GM12873 (cell line): ENCODE measurements around the gene GPR33.

Experiments
- TF ChIP-seq, protein P1 (sequence below): IDR thresholded peaks from 2 replicates; pipeline ENCODE4 v1.5.1; 2012; ENCODE audit warnings: low read depth, mild to moderate bottlenecking, moderate library complexity, low read length, control low read depth; ENCODE audit not compliant: insufficient read depth; ENCODE audit errors: missing control alignments

The GPR33 gene

DNA sequence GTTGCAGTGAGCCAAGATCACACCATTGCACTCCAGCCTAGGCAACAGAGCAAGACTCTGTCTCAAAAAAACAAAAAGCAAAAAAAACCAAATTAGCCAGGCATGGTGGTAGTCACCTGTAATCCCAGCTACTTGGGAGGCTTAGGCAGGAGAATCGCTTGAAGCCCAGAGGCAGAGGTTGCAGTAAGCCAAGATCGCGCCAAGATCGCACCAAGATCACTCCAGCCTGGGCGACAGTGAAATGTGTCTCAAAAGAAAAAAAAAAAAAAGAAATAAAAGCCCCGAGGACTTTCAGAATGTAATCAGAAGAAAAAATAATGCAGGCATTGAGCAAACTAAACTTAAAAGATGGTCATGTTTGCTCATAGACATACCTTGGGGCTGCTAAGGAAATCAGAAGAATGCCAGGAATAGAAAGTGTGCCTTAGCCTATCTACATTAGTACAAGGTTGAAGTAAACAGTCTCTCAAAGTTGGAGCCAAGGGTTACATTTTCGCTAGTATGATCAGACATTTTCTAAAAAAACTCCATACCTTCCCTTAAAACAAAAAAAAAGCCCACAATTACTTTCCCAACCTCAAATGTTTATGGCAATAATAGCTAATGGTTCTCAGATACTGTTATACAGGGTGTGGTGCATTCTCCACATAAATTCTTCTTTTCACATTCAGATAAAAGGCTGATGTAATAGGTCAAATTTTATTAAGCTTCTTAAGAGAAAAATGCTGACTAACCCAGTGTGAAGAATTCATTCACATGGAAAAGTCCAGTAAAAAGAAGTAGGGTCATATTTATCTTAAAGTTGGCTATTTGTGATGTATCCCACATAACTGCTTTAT lies 46.3 kb downstream of the GPR33 start:
- TF ChIP-seq, protein P1, sequence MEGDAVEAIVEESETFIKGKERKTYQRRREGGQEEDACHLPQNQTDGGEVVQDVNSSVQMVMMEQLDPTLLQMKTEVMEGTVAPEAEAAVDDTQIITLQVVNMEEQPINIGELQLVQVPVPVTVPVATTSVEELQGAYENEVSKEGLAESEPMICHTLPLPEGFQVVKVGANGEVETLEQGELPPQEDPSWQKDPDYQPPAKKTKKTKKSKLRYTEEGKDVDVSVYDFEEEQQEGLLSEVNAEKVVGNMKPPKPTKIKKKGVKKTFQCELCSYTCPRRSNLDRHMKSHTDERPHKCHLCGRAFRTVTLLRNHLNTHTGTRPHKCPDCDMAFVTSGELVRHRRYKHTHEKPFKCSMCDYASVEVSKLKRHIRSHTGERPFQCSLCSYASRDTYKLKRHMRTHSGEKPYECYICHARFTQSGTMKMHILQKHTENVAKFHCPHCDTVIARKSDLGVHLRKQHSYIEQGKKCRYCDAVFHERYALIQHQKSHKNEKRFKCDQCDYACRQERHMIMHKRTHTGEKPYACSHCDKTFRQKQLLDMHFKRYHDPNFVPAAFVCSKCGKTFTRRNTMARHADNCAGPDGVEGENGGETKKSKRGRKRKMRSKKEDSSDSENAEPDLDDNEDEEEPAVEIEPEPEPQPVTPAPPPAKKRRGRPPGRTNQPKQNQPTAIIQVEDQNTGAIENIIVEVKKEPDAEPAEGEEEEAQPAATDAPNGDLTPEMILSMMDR, result no peak

DNA sequence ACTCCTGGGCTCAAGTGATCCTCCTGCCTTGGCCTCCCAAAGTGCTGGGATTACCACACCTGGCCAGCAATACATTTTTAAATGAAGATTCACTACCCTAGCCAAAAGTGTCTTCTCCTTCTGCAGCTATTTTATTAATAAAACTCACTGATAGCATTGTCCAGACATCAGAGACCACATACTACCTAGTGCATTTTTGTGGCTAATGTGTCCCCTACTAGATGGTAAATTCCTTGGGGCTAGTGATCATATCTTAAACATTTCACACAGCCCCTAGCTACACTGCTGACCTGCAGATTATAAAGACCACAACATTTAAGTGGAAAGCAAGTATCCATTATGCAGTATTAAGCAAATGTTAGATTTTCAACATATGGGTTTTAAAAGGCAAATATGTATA lies 47.6 kb downstream of the GPR33 start:
- TF ChIP-seq, protein P1, result no peak

DNA sequence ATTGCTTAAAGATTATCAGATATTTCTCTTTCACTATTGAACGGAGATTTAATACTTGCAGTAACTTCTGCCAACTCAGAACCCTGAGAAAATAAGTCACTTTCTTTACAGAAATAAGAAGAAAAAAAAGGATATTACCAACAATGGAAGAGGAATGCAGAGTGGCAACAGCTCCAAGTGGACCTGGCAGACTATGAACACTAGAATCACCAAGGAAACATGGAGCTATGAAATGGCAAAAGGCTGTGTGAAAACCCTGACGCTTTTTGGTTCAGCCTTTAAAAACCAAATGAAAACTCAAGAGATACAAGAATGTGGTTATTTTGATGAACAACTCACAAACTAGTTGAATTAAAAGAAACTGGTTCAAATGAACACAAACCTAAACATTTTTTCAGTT lies 48.3 kb downstream of the GPR33 start:
- TF ChIP-seq, protein P1, result no peak

DNA sequence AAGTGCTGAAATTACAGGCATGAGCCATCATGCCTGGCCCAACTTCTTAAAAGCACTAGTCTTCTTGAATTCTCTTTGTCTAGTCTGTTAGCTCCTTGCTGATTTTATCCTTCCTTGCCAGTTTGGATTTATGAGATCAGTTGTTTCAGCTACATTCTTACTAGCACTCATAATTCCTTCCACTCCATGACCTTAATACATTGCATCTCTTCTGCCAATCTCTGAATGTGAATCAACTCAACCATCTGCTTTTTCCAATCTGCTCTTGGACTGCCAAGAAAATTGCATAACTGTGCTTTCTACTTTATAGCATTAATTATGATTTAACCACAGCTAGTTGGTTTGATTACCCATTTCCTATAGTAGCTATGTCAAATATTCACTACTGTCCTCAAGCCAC lies 52.6 kb downstream of the GPR33 start:
- TF ChIP-seq, protein P1, result no peak
